HG02763 (cell line): ENCODE results near the gene AKAP6.

Experiments used
- ATAC-seq: cut with Tn5 transposase; IDR thresholded peaks from one replicate; pipeline ENCODE4 v1.9.1; 2021; ENCODE audit warnings: mild to moderate bottlenecking, moderate library complexity; ENCODE audit not compliant: unreplicated experiment

The AKAP6 gene

DNA sequence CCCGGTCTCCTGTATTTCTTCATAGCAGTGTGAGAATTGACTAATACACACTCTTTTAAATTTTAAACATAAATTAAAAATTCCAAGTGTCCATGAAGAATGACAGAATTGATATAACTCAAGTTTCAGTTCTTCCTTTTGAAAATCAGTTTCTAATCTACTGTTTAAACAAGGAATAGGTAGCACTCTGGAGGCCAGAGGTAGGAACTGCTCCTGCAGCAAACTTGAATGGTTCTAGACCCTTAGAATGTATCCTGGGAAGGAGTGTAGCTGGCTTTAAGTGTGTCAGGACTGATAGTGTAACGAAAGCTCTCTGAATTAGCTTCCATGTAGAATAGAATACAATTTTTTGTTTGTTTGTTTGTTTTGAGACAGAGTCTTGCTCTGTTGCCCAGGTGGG is 76.8 kb downstream of the AKAP6 start:
- ATAC-seq: no peak

DNA sequence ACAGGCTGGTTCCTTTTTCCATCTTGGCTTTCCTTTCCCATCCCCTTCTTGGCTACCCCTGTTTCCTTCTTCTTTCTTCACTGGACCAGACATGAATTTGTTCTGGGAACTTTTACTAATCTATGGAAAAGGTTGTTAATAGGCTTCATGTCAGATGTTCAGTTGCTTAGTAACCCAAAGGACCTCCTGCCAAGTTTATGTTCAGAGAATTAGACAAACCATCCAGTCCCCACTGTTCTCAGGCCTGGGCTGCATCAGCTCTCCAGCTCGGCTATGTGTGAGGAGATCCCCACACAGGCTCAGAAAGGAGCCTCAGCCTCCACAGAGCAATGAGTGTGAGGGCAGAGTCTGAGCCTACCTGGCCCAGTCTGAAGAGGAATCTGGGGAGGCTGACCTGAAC is 78.0 kb downstream of the AKAP6 start:
- ATAC-seq: no peak

- no peak for ATAC-seq
These were observed 78.9 kb downstream of the AKAP6 start for GRCh38 chr14:32408018-32408417.

- ATAC-seq: no peak
These were observed 83.0 kb downstream of the AKAP6 start for GRCh38 chr14:32412103-32412502.

DNA sequence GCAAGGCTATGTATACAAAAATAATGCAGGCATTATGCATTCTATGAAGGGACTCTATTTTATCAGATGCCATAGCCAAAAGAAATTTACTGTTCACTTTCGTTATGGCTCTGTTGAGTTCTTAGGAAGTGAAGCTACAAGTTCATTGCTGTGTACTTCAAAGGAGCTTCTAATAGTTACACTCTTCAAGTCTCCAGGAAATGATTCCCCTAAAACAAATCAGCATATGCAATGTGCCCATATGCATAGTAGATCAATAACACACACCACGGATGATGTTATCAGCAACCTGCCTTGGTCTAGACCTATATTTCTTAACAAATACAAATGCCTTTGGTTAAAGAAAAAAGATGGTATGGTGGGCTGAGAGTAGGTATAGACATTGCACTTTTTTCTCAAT is 83.4 kb downstream of the AKAP6 start:
- no peak for ATAC-seq

GRCh38 chr14:32413967-32414640 is 85.0 kb downstream of the AKAP6 start:
- ATAC-seq: no peak

- ATAC-seq: no peak
These were observed 85.7 kb downstream of the AKAP6 start for GRCh38 chr14:32414808-32415255.

DNA sequence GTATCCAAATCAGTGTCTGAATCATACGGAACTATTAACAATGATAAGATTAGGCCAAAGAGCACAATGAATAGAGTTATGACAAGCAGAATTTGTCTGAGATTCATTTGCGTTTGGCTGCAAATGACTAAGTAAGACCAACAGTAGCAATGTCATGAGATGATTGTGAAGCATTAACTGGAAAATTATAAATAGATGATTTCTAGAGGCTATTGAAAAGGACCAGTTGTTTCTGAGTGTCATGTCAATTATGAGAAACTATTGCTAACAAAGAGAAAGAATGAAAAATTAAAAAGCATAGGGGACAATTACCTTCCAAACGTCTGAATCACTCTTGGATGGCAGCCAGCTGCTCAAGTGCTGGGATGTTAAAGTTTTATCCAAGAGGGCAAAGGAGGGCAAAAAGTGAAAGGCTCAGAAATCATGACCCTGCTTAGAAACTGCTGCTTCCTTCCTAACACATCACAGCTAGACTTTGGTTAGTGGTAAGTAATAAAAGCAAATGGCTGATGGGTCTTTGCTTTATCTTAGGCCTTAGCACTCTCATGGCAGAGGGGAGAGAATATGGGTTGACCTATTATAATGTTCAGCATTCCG is 89.0 kb downstream of the AKAP6 start:
- ATAC-seq: no peak

- no peak for ATAC-seq
These were observed 90.3 kb downstream of the AKAP6 start for GRCh38 chr14:32419429-32419828.

GRCh38 chr14:32421781-32422180 is 92.7 kb downstream of the AKAP6 start:
- no peak for ATAC-seq

GRCh38 chr14:32422440-32422839 is 93.3 kb downstream of the AKAP6 start:
- no peak for ATAC-seq

DNA sequence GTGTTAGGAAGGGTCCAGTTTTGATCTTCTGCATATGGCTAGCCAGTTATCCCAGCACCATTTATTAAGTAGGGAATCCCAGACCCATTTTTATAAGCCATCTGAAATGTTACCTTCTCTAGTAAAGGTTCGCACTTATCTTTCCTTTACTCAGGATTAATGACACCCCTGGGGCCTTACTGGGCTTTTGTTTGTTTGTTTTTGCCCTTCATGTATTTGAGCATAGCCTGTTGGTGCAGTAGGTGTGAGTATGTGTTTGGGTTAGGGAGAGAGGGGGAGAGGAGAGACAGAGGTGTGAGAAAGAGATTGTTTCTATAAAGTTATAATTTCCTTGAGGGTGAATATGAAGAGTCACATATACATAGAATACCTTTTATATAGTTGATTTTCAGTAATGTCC is 96.9 kb downstream of the AKAP6 start:
- ATAC-seq: no peak

- ATAC-seq: no peak
These were observed 97.7 kb downstream of the AKAP6 start for GRCh38 chr14:32426586-32427388.

DNA sequence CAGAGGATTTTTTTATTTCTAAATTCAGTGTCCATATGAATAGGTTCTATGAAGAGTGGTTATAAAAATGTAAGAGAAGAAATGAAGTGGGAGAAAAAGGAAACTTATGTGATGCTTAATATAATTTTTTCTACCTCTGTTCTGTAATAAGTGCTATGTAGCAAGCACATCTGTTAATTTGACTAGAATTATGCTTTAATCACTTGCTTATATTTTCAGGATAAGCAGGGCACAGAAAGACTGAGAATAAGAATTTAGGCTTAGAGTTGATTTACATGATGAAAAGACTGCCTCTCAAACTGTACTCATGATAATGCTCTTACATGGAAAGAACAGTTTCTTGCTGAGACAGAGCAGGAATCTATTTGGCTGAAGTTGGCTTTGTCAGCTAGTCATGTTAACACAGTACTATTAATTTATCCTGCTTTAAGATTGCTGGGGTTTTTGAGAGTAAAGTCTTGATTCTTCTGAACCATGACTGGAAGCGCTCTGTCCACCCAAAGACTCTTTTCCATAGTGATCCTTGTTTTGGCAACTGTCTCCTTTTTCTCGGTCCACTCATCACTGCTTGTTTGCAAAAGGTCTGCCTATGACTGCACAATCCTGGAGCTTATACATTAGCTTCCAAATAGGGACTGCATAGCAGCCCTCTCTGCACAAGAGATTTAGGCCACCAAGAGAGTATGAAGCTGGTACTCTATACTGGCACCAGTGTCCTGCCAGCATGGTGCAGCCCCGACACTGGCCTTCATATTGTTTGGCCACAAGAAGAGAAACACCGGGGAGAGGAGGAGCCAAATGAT is 98.8 kb downstream of the AKAP6 start:
- no peak for ATAC-seq

GRCh38 chr14:32428875-32429274 is 99.8 kb downstream of the AKAP6 start:
- no peak for ATAC-seq

DNA sequence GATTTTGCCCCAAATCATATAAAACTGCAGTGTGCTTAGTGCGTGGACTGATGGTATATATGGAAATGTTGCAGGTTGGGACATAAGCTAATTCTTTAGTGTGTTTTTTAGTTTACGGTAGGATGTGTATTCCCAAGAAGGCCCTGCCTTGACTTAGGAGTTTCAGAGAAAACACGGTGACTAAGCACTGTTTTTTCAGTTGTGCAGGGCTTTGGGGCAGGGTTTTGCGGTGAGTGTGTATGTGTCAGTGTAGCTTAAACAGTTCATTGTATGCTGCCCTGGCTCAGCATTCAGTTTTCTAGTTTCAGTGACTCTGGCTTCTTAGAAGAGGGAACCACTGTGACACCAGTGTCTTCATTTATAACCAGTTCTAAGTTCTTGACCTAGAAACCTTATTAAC is 101.2 kb downstream of the AKAP6 start:
- no peak for ATAC-seq

- no peak for ATAC-seq
These were observed 103.9 kb downstream of the AKAP6 start for GRCh38 chr14:32432813-32433538.

DNA sequence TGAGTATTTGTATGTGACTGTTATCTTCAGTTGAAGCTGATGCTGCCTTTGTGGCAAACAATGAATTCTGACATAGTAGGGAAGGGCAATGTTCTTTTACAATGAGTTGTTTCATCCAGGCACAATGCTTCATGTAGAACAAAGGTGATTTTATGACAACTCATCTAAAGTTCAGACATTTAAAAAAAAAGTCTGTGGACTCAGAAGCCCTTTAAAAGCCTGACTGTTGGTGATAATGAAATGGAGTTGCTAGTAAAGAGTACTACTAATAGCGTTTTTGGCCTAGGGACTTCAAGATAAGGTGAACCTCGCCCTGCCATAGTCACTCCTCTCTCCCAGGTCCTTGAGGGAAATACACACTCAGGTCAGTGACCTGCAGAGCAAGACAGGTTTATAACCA is 105.1 kb downstream of the AKAP6 start:
- no peak for ATAC-seq

GRCh38 chr14:32434880-32435279 is 105.8 kb downstream of the AKAP6 start:
- ATAC-seq: no peak

DNA sequence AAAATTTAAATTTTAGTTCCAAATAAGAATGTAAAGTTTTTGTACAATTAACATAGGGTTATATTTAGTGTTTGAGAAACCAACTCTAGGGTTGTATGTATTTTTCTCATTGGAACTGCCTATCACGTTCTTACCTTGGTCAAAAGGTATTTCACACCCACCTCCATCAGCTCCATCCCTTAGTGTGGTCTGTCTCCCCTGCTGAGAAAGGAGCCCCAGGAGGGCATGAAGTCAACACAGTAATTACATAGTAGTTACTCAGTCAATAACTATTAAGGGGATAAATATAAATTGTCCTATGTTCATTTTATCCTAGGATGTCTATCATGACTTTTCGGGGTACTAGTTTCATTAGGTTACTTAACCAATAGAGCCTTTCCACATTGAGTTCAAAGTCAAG is 106.3 kb downstream of the AKAP6 start:
- ATAC-seq: no peak

DNA sequence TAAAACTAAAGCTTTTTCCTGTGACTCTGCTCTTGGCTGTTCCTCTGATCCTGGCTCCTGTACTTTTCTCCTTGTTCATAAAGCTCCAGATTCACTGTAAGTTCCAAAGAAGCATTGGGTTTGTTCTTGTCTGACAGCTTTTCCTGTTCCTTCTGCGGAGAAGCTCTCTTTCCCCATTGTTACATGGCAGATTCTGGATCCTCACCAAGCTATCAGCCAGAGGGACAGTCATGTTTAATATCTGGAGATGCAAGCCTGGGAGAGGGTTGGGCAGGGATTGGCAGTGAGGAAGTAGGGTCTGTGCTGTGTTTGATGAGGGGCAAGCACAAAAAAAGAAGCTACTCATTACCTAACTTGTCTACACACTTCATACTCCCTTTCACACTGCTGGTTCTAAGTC is 107.9 kb downstream of the AKAP6 start:
- no peak for ATAC-seq
